T-cell (primary cell): Measurements from ENCODE around the gene SLC23A2. TPM values are rescaled to one million over a fixed set of nuclear protein-coding genes. Genes with fewer than 3 reads are reported as not detected.
"Not testable (repeated sequence)": the region's sequence is repeated elsewhere in the genome, so short reads cannot be mapped to it uniquely, and the experiment has no call there.

Source experiments
- ATAC-seq, 4 experiments: fragments of 200-7000 bp in 3 of 4; fragments of 150-1000 bp in 1 of 4; cut with Tn5 transposase; replicated peaks in 1 of 4; 1 replicate in 3 of 4; 2 replicates in 1 of 4; pipeline ENCODE4 v1.10.0; 2021; ENCODE audit warnings: moderate library complexity in 3 of 4, mild to moderate bottlenecking in 2 of 4, moderate number of reproducible peaks in 1 of 4
- CTCF ChIA-PET, 2 donors: fragments of 300-600 bp; sonication (Branson Sonifier 250); formaldehyde crosslinking; loops; one replicate each; lab custom pipeline; 2022; ENCODE audit warnings: antibody characterized with exemption in 2 of 2; lab: Charles Lee
- POLR2A ChIA-PET, 2 donors: fragments of 300-600 bp; sonication (Branson Sonifier 250); formaldehyde crosslinking; loops; one replicate each; lab custom pipeline; 2022; ENCODE audit warnings: antibody characterized with exemption in 2 of 2; lab: Charles Lee
- DNase-seq, 35 experiments: peaks; one replicate each; pipeline versions ENCODE4 v3.0.0 to v3.0.0-alpha.2; 2013 to 2023
- H3K27ac ChIP-seq: one replicate; pipeline ENCODE4 v1.5.1; 2013; ENCODE audit warnings: low read length
- H3K27me3 ChIP-seq, 2 experiments: replicated peaks in 1 of 2; 1 replicate in 1 of 2; 2 replicates in 1 of 2; pipeline versions ENCODE4 v1.6.1 to v1.7.0; 2013; ENCODE audit warnings: low read length in 1 of 2, mixed read lengths in 1 of 2; ENCODE audit not compliant: control insufficient read depth in 2 of 2, insufficient read depth in 2 of 2; ENCODE audit errors: extremely low read depth in 1 of 2
- H3K36me3 ChIP-seq, 2 donors: 1 replicate in 1 of 2; 2 replicates in 1 of 2; pipeline versions ENCODE4 v1.6.1 to v1.7.0; 2013; ENCODE audit warnings: low read length in 1 of 2; ENCODE audit not compliant: control insufficient read depth in 2 of 2, insufficient read depth in 1 of 2; ENCODE audit errors: extremely low read depth in 1 of 2
- H3K4me1 ChIP-seq, 2 experiments: 1 replicate in 1 of 2; 2 replicates in 1 of 2; pipeline versions ENCODE4 v1.6.1 to v1.7.0; 2013; ENCODE audit warnings: low read length in 2 of 2, mixed read lengths in 1 of 2; ENCODE audit not compliant: insufficient read depth in 2 of 2, control insufficient read depth in 1 of 2; ENCODE audit errors: extremely low read depth in 1 of 2
- H3K4me3 ChIP-seq, 2 donors: 1 replicate in 1 of 2; 2 replicates in 1 of 2; pipeline versions ENCODE4 v1.5.1 to v1.7.0; 2013; ENCODE audit warnings: mild to moderate bottlenecking in 2 of 2, low read length in 1 of 2, moderate library complexity in 1 of 2; ENCODE audit not compliant: control insufficient read depth in 1 of 2; ENCODE audit errors: extremely low read depth in 1 of 2
- H3K9me3 ChIP-seq: 2 replicates; pipeline ENCODE4 v1.7.0; 2013
- H3K27ac Mint-ChIP-seq, 2 donors: one replicate each; pipeline ENCODE4 v1.8.0; 2020 to 2021; ENCODE audit warnings: mild to moderate bottlenecking in 2 of 2, mixed read lengths in 2 of 2
- H3K27me3 Mint-ChIP-seq, 2 donors: one replicate each; pipeline ENCODE4 v1.8.0; 2021 to 2022; ENCODE audit warnings: mixed read lengths in 2 of 2
- H3K36me3 Mint-ChIP-seq: one replicate; pipeline ENCODE4 v1.8.0; 2021; ENCODE audit warnings: mixed read lengths
- H3K4me1 Mint-ChIP-seq, 3 donors: one replicate each; pipeline ENCODE4 v1.8.0; 2020 to 2022; ENCODE audit warnings: mixed read lengths in 3 of 3, mild to moderate bottlenecking in 1 of 3
- H3K4me3 Mint-ChIP-seq, 3 donors: one replicate each; pipeline ENCODE4 v1.8.0; 2020 to 2022; ENCODE audit warnings: mild to moderate bottlenecking in 3 of 3, mixed read lengths in 3 of 3, moderate library complexity in 3 of 3
- H3K9me3 Mint-ChIP-seq, 3 donors: one replicate each; pipeline ENCODE4 v1.8.0; 2020 to 2022; ENCODE audit warnings: mixed read lengths in 3 of 3
- WGBS: methylation state at CpG from one replicate; pipeline ENCODE4 v1.1.5; 2013; ENCODE audit warnings: missing lambda C conversion rate; ENCODE audit not compliant: insufficient coverage; 5-methylcytosine and 5-hydroxymethylcytosine counted together
- total RNA-seq, 35 experiments: library from RNA in 6 of 35; stranded (reverse) in 6 of 35; fragments of 120-200 nt in 1 of 35; gene quantifications; one replicate each; pipeline versions ENCODE4 v1.2.1 to v1.2.4 and lab custom pipeline; 2013 to 2026

SLC23A2 gene
- total RNA-seq, 5 donors from 2014 or later (not counting 1 experiment from before 2014, with no cell fraction given): 17.7 to 22.9 (median 20.9) TPM

DNA sequence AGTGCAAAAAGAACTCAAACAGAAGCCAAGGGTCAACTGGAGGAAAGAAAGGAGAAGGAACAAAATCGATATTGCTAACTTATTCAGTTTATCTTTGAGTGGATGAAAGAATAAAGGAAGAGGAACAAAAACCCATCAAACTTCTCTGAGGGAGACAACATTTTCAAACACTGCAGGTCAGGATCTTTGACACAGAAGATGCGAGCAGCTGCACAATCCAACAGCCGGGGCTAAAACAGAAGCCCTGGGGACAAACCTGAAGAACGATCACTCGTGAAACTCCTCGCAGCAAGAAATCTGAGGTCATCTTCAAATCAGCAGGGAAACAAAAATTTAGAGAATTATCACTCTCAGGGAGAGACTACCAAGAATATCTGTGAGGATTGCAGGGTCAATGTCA lies 14.2 kb downstream of the SLC23A2 start:
- ChIA-PET POLR2A (no interaction called here), CTCF (interaction anchor here in 1 of 2 donors (1.1 kb wide), 1 partner anchor 50 kb away, joined by 5 read pairs; no protein-coding TSS in a partner anchor)
- peaks cover 36 to 39% (median 38%) of the 10 kb centered on the region in 3 donors for H3K4me1 Mint-ChIP-seq
- H3K4me3 Mint-ChIP-seq: no peak overlapping the region
- H3K36me3 ChIP-seq: peaks cover 0 to 6% of the 10 kb centered on the region in 2 donors
- H3K4me3 ChIP-seq: no peak overlapping the region
- peaks cover 0 to 3% of the 10 kb centered on the region in 2 experiments for H3K4me1 ChIP-seq
- WGBS: no CpG with 5 or more reads among the region's 6 CpGs
- DNase-seq: no peak
- ATAC-seq: no peak
- no peaks in the 10 kb centered on the region for H3K9me3 Mint-ChIP-seq
- H3K9me3 ChIP-seq: no peaks in the 10 kb centered on the region
- H3K27ac ChIP-seq: no peak overlapping the region
- no peaks in the 10 kb centered on the region for H3K27me3 ChIP-seq
- no peak overlapping the region for H3K27ac Mint-ChIP-seq
- H3K27me3 Mint-ChIP-seq: no peaks in the 10 kb centered on the region
- H3K36me3 Mint-ChIP-seq: peaks cover 9% of the 10 kb centered on the region

DNA sequence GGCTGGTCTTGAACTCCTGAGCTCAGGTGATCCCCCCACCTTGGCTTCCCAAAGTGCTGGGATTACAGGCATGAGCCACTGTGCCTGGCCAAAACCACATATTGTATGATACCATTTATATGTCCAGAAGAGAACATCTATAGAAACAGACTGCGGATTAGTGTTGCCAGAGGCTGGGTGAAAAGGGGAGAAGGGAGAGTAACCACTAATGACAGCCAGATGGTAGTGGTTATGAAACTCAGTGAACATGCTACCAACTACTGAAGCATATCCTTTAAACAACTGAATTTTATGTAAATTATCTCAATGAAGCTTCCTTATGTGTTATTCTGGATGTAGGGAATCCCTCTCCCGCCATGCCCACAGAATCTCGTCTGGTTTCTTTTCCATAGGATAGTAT lies 15.7 kb downstream of the SLC23A2 start:
- H3K36me3 Mint-ChIP-seq: peaks cover 9% of the 10 kb centered on the region
- H3K27ac ChIP-seq: no peak overlapping the region
- H3K27ac Mint-ChIP-seq: no peak overlapping the region

DNA sequence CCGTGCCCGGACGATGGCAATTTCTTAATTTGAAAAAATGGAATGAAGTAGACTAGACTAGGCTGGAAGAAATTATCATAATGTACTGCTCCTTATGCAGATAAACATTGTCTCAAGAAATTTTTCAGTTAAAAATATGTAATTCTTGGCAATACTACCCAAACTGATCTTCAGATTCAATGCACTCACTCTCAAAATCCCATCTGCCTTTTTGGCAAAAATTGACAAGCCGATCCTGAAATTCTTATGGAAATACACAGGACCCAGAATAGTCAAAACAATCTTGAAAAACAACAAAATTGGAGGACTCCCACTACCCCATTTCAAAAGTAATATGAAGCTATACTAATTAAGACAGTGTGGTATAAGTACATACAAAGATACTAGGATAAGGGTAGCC lies 19.0 kb downstream of the SLC23A2 start:
- Histone ChIP-seq H3K4me1 (peaks cover 0 to 3% of the 10 kb centered on the region in 2 experiments), H3K9me3 (no peaks in the 10 kb centered on the region), H3K36me3 (peaks cover 0 to 6% of the 10 kb centered on the region in 2 donors), H3K27ac (no peak overlapping the region), H3K27me3 (no peaks in the 10 kb centered on the region), H3K4me3 (no peak overlapping the region)
- ChIA-PET CTCF (no interaction called here), POLR2A (interaction anchor here in 1 of 2 donors (0.5 to 0.7 kb wide), 2 partner anchors 9 to 24 kb away, joined by 3 to 4 read pairs; no protein-coding TSS in a partner anchor)
- WGBS: 100% methylated on average over 3 of the region's 4 CpGs
- Mint-ChIP-seq H3K27me3 (no peaks in the 10 kb centered on the region), H3K27ac (no peak overlapping the region), H3K4me3 (no peak overlapping the region), H3K9me3 (no peaks in the 10 kb centered on the region), H3K36me3 (peaks cover 9% of the 10 kb centered on the region), H3K4me1 (peaks cover 34 to 41% (median 37%) of the 10 kb centered on the region in 3 donors)
- no peak for DNase-seq
- ATAC-seq: no peak

More for the DNA sequence above, 15.7 kb downstream of the SLC23A2 start:
- ATAC-seq (no peak), DNase-seq (no peak)
- no peaks in the 10 kb centered on the region for H3K27me3 Mint-ChIP-seq
- WGBS: no CpG with 5 or more reads among the region's 3 CpGs
- CTCF ChIA-PET: interaction anchor here in 1 of 2 donors (0.6 kb wide), 1 partner anchor 20 kb away, joined by 4 read pairs; no protein-coding TSS in a partner anchor
- no peaks in the 10 kb centered on the region for H3K9me3 ChIP-seq
- H3K27me3 ChIP-seq: no peaks in the 10 kb centered on the region
- H3K36me3 ChIP-seq: peaks cover 0 to 6% of the 10 kb centered on the region in 2 donors
- no peak overlapping the region for H3K4me3 Mint-ChIP-seq
- no peak overlapping the region for H3K4me3 ChIP-seq
- H3K9me3 Mint-ChIP-seq: no peaks in the 10 kb centered on the region
- POLR2A ChIA-PET: no interaction called here
- peaks cover 31 to 39% (median 38%) of the 10 kb centered on the region in 3 donors for H3K4me1 Mint-ChIP-seq
- H3K4me1 ChIP-seq: peaks cover 0 to 3% of the 10 kb centered on the region in 2 experiments

DNA sequence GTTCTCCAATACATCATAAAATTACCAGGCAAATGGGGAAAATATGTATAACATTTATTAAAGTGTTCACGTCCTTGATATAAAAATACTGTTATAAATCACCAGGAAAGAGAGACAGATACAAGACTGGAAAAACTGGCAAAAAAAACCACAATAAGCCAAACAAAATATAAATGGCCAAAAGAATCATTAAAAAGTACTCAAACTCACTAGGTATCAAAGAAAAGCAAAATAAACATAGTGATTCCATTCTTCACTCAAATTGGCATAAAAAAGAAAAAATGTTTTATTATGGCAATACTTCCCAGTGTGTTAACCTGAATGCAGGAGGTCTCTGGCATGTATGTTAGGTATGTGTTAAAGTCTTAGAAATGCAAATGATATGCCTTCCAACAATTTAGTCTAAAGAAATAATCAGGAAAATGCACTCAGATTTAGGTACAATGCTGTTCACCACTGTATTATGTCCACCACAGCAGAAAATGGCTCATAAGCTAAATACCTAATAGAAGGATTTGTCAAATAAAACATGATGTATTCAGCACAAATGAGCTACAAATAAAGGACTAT lies 21.4 kb downstream of the SLC23A2 start:
- Histone ChIP-seq H3K36me3 (no peaks in the 10 kb centered on the region), H3K27me3 (no peaks in the 10 kb centered on the region), H3K4me1 (no peaks in the 10 kb centered on the region), H3K4me3 (no peak overlapping the region), H3K9me3 (no peaks in the 10 kb centered on the region), H3K27ac (no peak overlapping the region)
- Mint-ChIP-seq H3K4me3 (no peak overlapping the region), H3K27me3 (no peaks in the 10 kb centered on the region), H3K4me1 (peaks cover 21 to 33% (median 32%) of the 10 kb centered on the region in 3 donors), H3K36me3 (peaks cover 3% of the 10 kb centered on the region), H3K9me3 (no peaks in the 10 kb centered on the region), H3K27ac (no peak overlapping the region)
- no CpG with 5 or more reads among the region's 1 CpG for WGBS
- ChIA-PET POLR2A (no interaction called here), CTCF (no interaction called here)
- DNase-seq: no peak
- ATAC-seq: no peak

DNA sequence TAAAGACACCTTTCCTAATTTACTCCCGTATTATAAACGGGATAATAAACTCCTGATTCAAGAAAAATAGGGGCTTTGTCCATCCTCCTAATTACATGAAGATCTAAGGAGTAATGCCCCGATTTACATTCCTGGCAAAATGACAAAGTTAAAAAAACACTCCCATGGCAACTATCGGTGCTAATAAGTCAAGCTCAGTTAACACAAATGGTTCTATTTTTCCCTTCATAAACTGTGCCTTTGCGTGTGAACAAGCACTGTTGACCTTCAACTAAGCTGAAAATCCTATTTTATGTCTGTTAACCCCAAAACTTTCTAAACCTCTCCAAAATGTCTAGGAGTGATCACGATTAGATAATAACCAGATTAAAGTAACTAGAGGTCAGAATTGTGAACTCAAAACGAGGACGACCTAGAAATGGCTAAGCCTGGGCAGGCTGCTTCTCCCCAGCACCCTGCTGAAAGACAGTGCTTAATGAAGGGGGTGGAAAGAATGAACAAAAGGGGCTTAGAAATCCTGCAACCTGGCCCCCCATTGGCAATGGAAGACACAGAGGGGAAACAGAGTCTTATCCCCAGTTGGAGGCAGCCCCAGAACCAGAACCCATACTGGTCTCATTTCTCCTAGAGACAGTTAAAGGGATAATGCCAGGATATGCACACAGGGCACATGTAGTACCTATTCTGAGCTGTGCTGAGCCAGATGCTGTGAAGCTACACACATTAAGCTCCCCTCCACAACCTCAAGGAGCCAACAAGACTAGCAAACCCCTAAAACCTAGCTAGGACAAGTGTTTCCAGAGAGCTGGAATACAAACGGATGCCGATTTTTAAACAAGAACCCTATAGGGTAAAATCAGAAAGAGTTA lies 23.0 kb downstream of the SLC23A2 start:
- peaks cover 3% of the 10 kb centered on the region for H3K36me3 Mint-ChIP-seq
- WGBS: 91% methylated on average over 7 of the region's 10 CpGs
- Histone ChIP-seq H3K27me3 (no peaks in the 10 kb centered on the region), H3K27ac (no peak overlapping the region), H3K4me3 (no peak overlapping the region), H3K36me3 (no peaks in the 10 kb centered on the region), H3K4me1 (peaks cover 5 to 8% of the 10 kb centered on the region in 2 experiments), H3K9me3 (no peaks in the 10 kb centered on the region)
- H3K4me3 Mint-ChIP-seq: no peak overlapping the region
- H3K9me3 Mint-ChIP-seq: no peaks in the 10 kb centered on the region
- POLR2A ChIA-PET: interaction anchor here (0.6 to 1.0 kb wide), 2 partner anchors 12 to 59 kb away, joined by 6 to 16 read pairs; no protein-coding TSS in a partner anchor
- no peak overlapping the region for H3K27ac Mint-ChIP-seq
- H3K27me3 Mint-ChIP-seq: no peaks in the 10 kb centered on the region
- peaks cover 29 to 43% (median 42%) of the 10 kb centered on the region in 3 donors for H3K4me1 Mint-ChIP-seq
- ATAC-seq (no peak), DNase-seq (no peak)
- CTCF ChIA-PET: interaction anchor here in 1 of 2 donors (0.7 kb wide), 1 partner anchor 1176 kb away, joined by 3 read pairs; no protein-coding TSS in a partner anchor

DNA sequence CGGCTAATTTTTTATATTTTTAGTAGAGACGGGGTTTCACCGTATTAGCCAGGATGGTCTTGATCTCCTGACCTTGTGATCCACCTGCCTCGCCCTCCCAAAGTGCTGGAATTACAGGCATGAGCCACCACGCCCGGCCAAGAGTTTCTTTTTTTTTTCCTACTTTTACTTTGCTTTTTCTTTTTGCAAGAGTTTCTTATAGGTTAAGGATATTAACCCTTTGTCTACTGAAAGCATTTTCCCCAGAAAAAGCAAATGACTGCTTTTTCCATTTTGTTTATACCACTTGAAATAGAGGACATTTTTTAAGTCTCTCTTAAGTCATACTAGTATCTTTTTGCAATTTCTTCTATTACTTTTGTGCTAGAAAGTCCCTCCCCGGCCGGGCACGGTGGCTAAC lies 25.3 kb downstream of the SLC23A2 start:
- CTCF ChIA-PET: not testable (repeated sequence)
- WGBS: 100% methylated on average over 3 of the region's 9 CpGs
- H3K27ac Mint-ChIP-seq: peak overlapping the region in 1 of 2 donors; percentile 48

More for the DNA sequence above, 25.3 kb downstream of the SLC23A2 start:
- H3K9me3 ChIP-seq, H3K36me3 Mint-ChIP-seq, H3K4me1 ChIP-seq, H3K36me3 ChIP-seq, H3K4me3 ChIP-seq, DNase-seq, H3K4me3 Mint-ChIP-seq, ATAC-seq, H3K27me3 Mint-ChIP-seq, POLR2A ChIA-PET, H3K27me3 ChIP-seq, H3K9me3 Mint-ChIP-seq, H3K27ac ChIP-seq: not testable (repeated sequence)
- peaks cover 28 to 42% (median 40%) of the 10 kb centered on the region in 3 donors for H3K4me1 Mint-ChIP-seq
